Measurements from ENCODE around the gene EPHA6. TPM values are rescaled to one million over a fixed set of nuclear protein-coding genes. Genes with fewer than 3 reads are reported as not detected.
"Not testable (repeated sequence)": the region's sequence is repeated elsewhere in the genome, so short reads cannot be mapped to it uniquely, and the experiment has no call there.

EPHA6 gene
- total RNA-seq, 1 donor from 2014 or later: 0.11 TPM

- Mint-ChIP-seq H3K27me3 (ENCODE audit: insufficient read depth, low read depth) (no peaks in the 10 kb centered on the region), H3K4me3 (no peak overlapping the region), H3K27ac (no peak overlapping the region), H3K36me3 (no peaks in the 10 kb centered on the region), H3K4me1 (no peaks in the 10 kb centered on the region), H3K9me3 (no peaks in the 10 kb centered on the region)
- no peaks in the 10 kb centered on the region for H3K79me2 ChIP-seq (ENCODE audit: low read depth)
- no peak overlapping the region for H3K27ac ChIP-seq
- H3K27me3 ChIP-seq: no peaks in the 10 kb centered on the region
- DNase-seq (ENCODE audit: low spot score): no peak
- H4K20me1 ChIP-seq (ENCODE audit: low read depth): no peaks in the 10 kb centered on the region
- no peaks in the 10 kb centered on the region for H3F3A ChIP-seq (ENCODE audit: low read depth)
- no peak overlapping the region for H3K4me2 ChIP-seq
- H3K36me3 ChIP-seq: no peaks in the 10 kb centered on the region
- H3K4me3 ChIP-seq: no peak overlapping the region
- H2AFZ ChIP-seq (replicated peaks): no peak overlapping the region
- no peak overlapping the region for H3K9ac ChIP-seq
- H3K9me3 ChIP-seq (ENCODE audit: low read depth): no peaks in the 10 kb centered on the region
- TF ChIP-seq CTCF (IDR thresholded peaks at IDR 0.05): no peak
- no peak for TF ChIP-seq EZH2phosphoT487 (IDR thresholded peaks at IDR 0.05)
- no peak for TF ChIP-seq EZH2 (IDR thresholded peaks at IDR 0.05)
- H3K4me1 ChIP-seq: no peaks in the 10 kb centered on the region
Measured at GRCh38 chr3:96977671-96978070, 163.3 kb downstream of the EPHA6 start.

DNA sequence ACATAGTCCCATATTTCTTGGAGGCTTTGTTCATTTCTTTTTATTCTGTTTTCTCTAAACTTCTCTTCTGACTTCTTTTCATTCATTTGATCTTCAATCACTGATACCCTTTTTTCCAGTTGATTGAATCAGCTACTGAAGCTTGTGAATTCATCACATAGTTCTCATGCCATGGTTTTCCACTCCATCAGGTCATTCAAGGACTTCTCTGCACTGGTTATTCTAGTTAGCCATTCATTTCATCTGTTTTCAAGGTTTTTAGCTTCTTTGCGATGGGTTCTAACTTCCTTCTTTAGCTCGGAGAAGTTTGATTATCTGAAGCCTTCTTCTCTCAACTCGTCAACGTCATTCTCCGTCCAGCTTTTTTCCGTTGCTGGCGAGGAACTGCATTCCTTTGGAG is 169.3 kb downstream of the EPHA6 start:
- H3K9ac ChIP-seq; H3K36me3 Mint-ChIP-seq; H2AFZ ChIP-seq (replicated peaks); H4K20me1 ChIP-seq (ENCODE audit: low read depth); H3K4me3 ChIP-seq; H3K79me2 ChIP-seq (ENCODE audit: low read depth); DNase-seq (ENCODE audit: low spot score); H3K27me3 Mint-ChIP-seq (ENCODE audit: insufficient read depth, low read depth); H3K9me3 ChIP-seq (ENCODE audit: low read depth); H3K36me3 ChIP-seq; H3K27ac ChIP-seq; H3K4me2 ChIP-seq; H3K27me3 ChIP-seq; H3K9me3 Mint-ChIP-seq; H3K4me1 Mint-ChIP-seq; H3K4me3 Mint-ChIP-seq; H3F3A ChIP-seq (ENCODE audit: low read depth); H3K27ac Mint-ChIP-seq; H3K4me1 ChIP-seq: not testable (repeated sequence)

- Mint-ChIP-seq H3K27me3 (ENCODE audit: insufficient read depth, low read depth) (no peaks in the 10 kb centered on the region), H3K9me3 (peaks cover 7% of the 10 kb centered on the region), H3K27ac (no peak overlapping the region), H3K4me3 (no peak overlapping the region), H3K36me3 (no peaks in the 10 kb centered on the region), H3K4me1 (no peaks in the 10 kb centered on the region)
- Histone ChIP-seq H3K9ac (no peak overlapping the region), H4K20me1 (ENCODE audit: low read depth) (no peaks in the 10 kb centered on the region), H3K36me3 (no peaks in the 10 kb centered on the region), H2AFZ (replicated peaks) (no peak overlapping the region), H3K27ac (no peak overlapping the region), H3K27me3 (no peaks in the 10 kb centered on the region), H3F3A (ENCODE audit: low read depth) (no peaks in the 10 kb centered on the region), H3K4me2 (no peak overlapping the region), H3K9me3 (ENCODE audit: low read depth) (no peaks in the 10 kb centered on the region), H3K79me2 (ENCODE audit: low read depth) (no peaks in the 10 kb centered on the region), H3K4me3 (no peak overlapping the region), H3K4me1 (no peaks in the 10 kb centered on the region)
- no peak for DNase-seq (ENCODE audit: low spot score)
- TF ChIP-seq EZH2phosphoT487 (IDR thresholded peaks at IDR 0.05): no peak
- no peak for TF ChIP-seq CTCF (IDR thresholded peaks at IDR 0.05)
- no peak for TF ChIP-seq EZH2 (IDR thresholded peaks at IDR 0.05)
Measured at GRCh38 chr3:96986241-96986640, 171.8 kb downstream of the EPHA6 start.

GRCh38 chr3:96991231-96991630 is 176.8 kb downstream of the EPHA6 start:
- DNase-seq (ENCODE audit: low spot score): no peak
- TF ChIP-seq CTCF (IDR thresholded peaks at IDR 0.05) (no peak), EZH2phosphoT487 (IDR thresholded peaks at IDR 0.05) (no peak), EZH2 (IDR thresholded peaks at IDR 0.05) (no peak)
- no peaks in the 10 kb centered on the region for H3K36me3 ChIP-seq
- Mint-ChIP-seq H3K36me3 (no peaks in the 10 kb centered on the region), H3K4me1 (no peaks in the 10 kb centered on the region), H3K27me3 (ENCODE audit: insufficient read depth, low read depth) (no peaks in the 10 kb centered on the region), H3K9me3 (no peaks in the 10 kb centered on the region), H3K4me3 (no peak overlapping the region), H3K27ac (no peak overlapping the region)
- no peaks in the 10 kb centered on the region for H3K27me3 ChIP-seq
- H3F3A ChIP-seq (ENCODE audit: low read depth): no peaks in the 10 kb centered on the region
- no peaks in the 10 kb centered on the region for H3K9me3 ChIP-seq (ENCODE audit: low read depth)
- no peaks in the 10 kb centered on the region for H3K4me1 ChIP-seq
- H3K4me3 ChIP-seq: no peak overlapping the region
- H3K9ac ChIP-seq: no peak overlapping the region
- H3K4me2 ChIP-seq: no peak overlapping the region
- no peak overlapping the region for H3K27ac ChIP-seq
- no peaks in the 10 kb centered on the region for H3K79me2 ChIP-seq (ENCODE audit: low read depth)
- no peak overlapping the region for H2AFZ ChIP-seq (replicated peaks)
- H4K20me1 ChIP-seq (ENCODE audit: low read depth): no peaks in the 10 kb centered on the region

Measured in neural progenitor cell (in vitro differentiated cells).